HepG2 (cell line): ENCODE results near the gene SLC22A7. TPM values are rescaled to one million over a fixed set of nuclear protein-coding genes. Genes with fewer than 3 reads are reported as not detected.

Experiments used
- ATF7 ChIP-seq, 2 experiments: fragments of 450-650 bp in 1 of 2; sonication (generic) in 1 of 2; formaldehyde crosslinking in 1 of 2; IDR thresholded peaks; 2 replicates each; pipeline versions ENCODE4 v1.4.0 to v1.6.1; 2016 to 2020; ENCODE audit warnings: antibody characterized with exemption in 1 of 2, mild to moderate bottlenecking in 1 of 2, missing genetic modification reagents in 1 of 2
- CBX2 ChIP-seq, 2 experiments: fragments of 200-600 bp in 1 of 2; sonication (generic); formaldehyde crosslinking in 1 of 2; IDR thresholded peaks; 2 replicates each; pipeline versions ENCODE4 v1.7.0 to v1.8.1; 2018 to 2022; ENCODE audit warnings: low read depth in 2 of 2, low read length in 1 of 2, mild to moderate bottlenecking in 1 of 2, missing genetic modification reagents in 1 of 2
- CSRNP1 ChIP-seq: sonication (generic); formaldehyde crosslinking; IDR thresholded peaks from 2 replicates; pipeline ENCODE4 v1.8.1; 2023; ENCODE audit warnings: mild to moderate bottlenecking, missing genetic modification reagents
- CTCF ChIP-seq: sonication (generic); formaldehyde crosslinking; IDR thresholded peaks from 2 replicates; pipeline ENCODE4 v1.5.0; 2020; ENCODE audit warnings: mild to moderate bottlenecking, missing genetic modification reagents, moderate library complexity
- EEA1 ChIP-seq: sonication (generic); formaldehyde crosslinking; IDR thresholded peaks from 2 replicates; pipeline ENCODE4 v1.5.1; 2020; ENCODE audit warnings: mild to moderate bottlenecking, missing genetic modification reagents, borderline replicate concordance
- FOSL1 ChIP-seq: sonication (generic); formaldehyde crosslinking; IDR thresholded peaks from 2 replicates; pipeline ENCODE4 v1.9.0; 2021; ENCODE audit warnings: missing genetic modification reagents, borderline replicate concordance
- GLI4 ChIP-seq: sonication (generic); formaldehyde crosslinking; IDR thresholded peaks from 2 replicates; pipeline ENCODE4 v1.5.1; 2020; ENCODE audit warnings: missing genetic modification reagents, mild to moderate bottlenecking, moderate library complexity, borderline replicate concordance
- GPBP1L1 ChIP-seq: sonication (generic); formaldehyde crosslinking; IDR thresholded peaks from 2 replicates; pipeline ENCODE4 v1.5.0; 2020; ENCODE audit warnings: mild to moderate bottlenecking, missing genetic modification reagents
- GZF1 ChIP-seq: sonication (generic); formaldehyde crosslinking; IDR thresholded peaks from 2 replicates; pipeline ENCODE4 v1.5.1; 2020; ENCODE audit warnings: mild to moderate bottlenecking, missing genetic modification reagents
- JUN ChIP-seq: sonication (generic); formaldehyde crosslinking; IDR thresholded peaks from 2 replicates; pipeline ENCODE4 v1.4.0; 2020; ENCODE audit warnings: mild to moderate bottlenecking, missing genetic modification reagents
- KLF12 ChIP-seq: sonication (generic); formaldehyde crosslinking; IDR thresholded peaks from 2 replicates; pipeline ENCODE4 v1.4.0; 2020; ENCODE audit warnings: missing genetic modification reagents, borderline replicate concordance
- MYC ChIP-seq: sonication (generic); formaldehyde crosslinking; IDR thresholded peaks from 2 replicates; pipeline ENCODE4 v1.9.0; 2021; ENCODE audit warnings: missing genetic modification reagents, borderline replicate concordance
- PAF1 ChIP-seq: IDR thresholded peaks from 2 replicates; pipeline ENCODE4 v1.6.1; 2016; ENCODE audit warnings: missing genetic modification reagents, missing compliant biosample characterization
- PCBP1 ChIP-seq: fragments of 200-400 bp; formaldehyde crosslinking; IDR thresholded peaks from 2 replicates; pipeline ENCODE4 v1.6.1; 2017; ENCODE audit warnings: mild to moderate bottlenecking, low read depth, low read length, borderline replicate concordance
- RFX1 ChIP-seq: fragments of 450-650 bp; IDR thresholded peaks from 2 replicates; pipeline ENCODE4 v1.6.1; 2017
- RNF2 ChIP-seq: fragments of 450-650 bp; conservative IDR thresholded peaks from 2 replicates; pipeline ENCODE4 v1.6.1; 2016; ENCODE audit warnings: low read depth
- TRIM24 ChIP-seq: sonication (generic); formaldehyde crosslinking; IDR thresholded peaks from 2 replicates; pipeline ENCODE4 v1.8.0; 2022; ENCODE audit warnings: mild to moderate bottlenecking, missing genetic modification reagents
- ZBTB43 ChIP-seq: sonication (generic); formaldehyde crosslinking; conservative IDR thresholded peaks from 2 replicates; pipeline ENCODE4 v1.4.0; 2020; ENCODE audit warnings: missing genetic modification reagents
- ZIK1 ChIP-seq: sonication (generic); formaldehyde crosslinking; IDR thresholded peaks from 2 replicates; pipeline ENCODE4 v1.5.0; 2020; ENCODE audit warnings: mild to moderate bottlenecking, low read depth, missing genetic modification reagents, borderline replicate concordance
- ZNF337 ChIP-seq: sonication (generic); formaldehyde crosslinking; IDR thresholded peaks from 2 replicates; pipeline ENCODE4 v1.5.1; 2020; ENCODE audit warnings: missing genetic modification reagents, low read depth, mild to moderate bottlenecking, borderline replicate concordance
- ZSCAN5A ChIP-seq: sonication (generic); formaldehyde crosslinking; IDR thresholded peaks from 2 replicates; pipeline ENCODE4 v1.8.0; 2022; ENCODE audit warnings: mild to moderate bottlenecking, missing genetic modification reagents, borderline replicate concordance
- polyA plus RNA-seq, 8 experiments: library from polyadenylated mRNA; depleted of rRNA in 3 of 8; stranded (reverse) in 7 of 8; unstranded in 1 of 8; fragments of >200 nt; fragmentation: Illumina TruSeq in 4 of 8; extraction: Trizol in 4 of 8; gene quantifications; 2 replicates each; pipeline versions ENCODE4 v1.2.1 to v1.2.3, GENCODE V29; 2011 to 2016; ENCODE audit warnings: low read depth in 4 of 8, missing spikeins in 1 of 8, mixed read lengths in 1 of 8; ENCODE audit not compliant: insufficient read depth in 1 of 8
- total RNA-seq, 5 experiments: library from RNA; depleted of rRNA; stranded (reverse); fragments of >200 nt; fragmentation: Illumina TruSeq; extraction: Trizol; gene quantifications; 2 replicates each; pipeline ENCODE4 v1.2.3, GENCODE V29; 2016; ENCODE audit warnings: low read depth in 1 of 5

The SLC22A7 gene
- total and polyA plus RNA-seq, 2 of the 13 experiments (the other 11 are each of a cell fraction or from before 2014, with no cell fraction given) = 5.3 to 22.6 TPM

GRCh38 chr6:43267619-43268354 lies 30.3 kb upstream of the SLC22A7 start (continued):
- TF ChIP-seq PCBP1 = no peak
- TF ChIP-seq TRIM24 = peak; percentile 98
- peak; percentile 99; the same call in 1 of the 2 replicates for TF ChIP-seq ZSCAN5A
- peak; percentile 97 for TF ChIP-seq ZNF337 (CRISPR knock-in tag)
- TF ChIP-seq EEA1 (CRISPR knock-in tag) = 0 out of 2 replicates have a peak, but pooled peaks have one; percentile 90
- TF ChIP-seq JUN (CRISPR knock-in tag) = peak; percentile 92
- TF ChIP-seq CBX2 (IDR thresholded peaks at IDR 0.05; ENCODE audit: low read depth, low read length) = no peak
- peak; percentile 89 for TF ChIP-seq CBX2 (CRISPR knock-in tag; IDR thresholded peaks at IDR 0.05; ENCODE audit: low read depth)
- TF ChIP-seq KLF12 (CRISPR knock-in tag) = peak; percentile 93; the same call in 1 of the 2 replicates
- TF ChIP-seq FOSL1 = no peak; the same call in 1 of the 2 replicates
- peak; percentile 95 for TF ChIP-seq GZF1
- no peak for TF ChIP-seq PAF1
- TF ChIP-seq GPBP1L1 (CRISPR knock-in tag) = no peak
- peak; percentile 97 for TF ChIP-seq ZBTB43 (CRISPR knock-in tag)
- TF ChIP-seq RFX1 = no peak
- no peak for TF ChIP-seq ATF7 (IDR thresholded peaks at IDR 0.05)
- peak; percentile 95 for TF ChIP-seq ATF7 (CRISPR knock-in tag; IDR thresholded peaks at IDR 0.05)
- peak; percentile 91; the same call in 1 of the 2 replicates for TF ChIP-seq GLI4
- TF ChIP-seq ZIK1 (CRISPR knock-in tag) = peak; percentile 92
- peak; percentile 55 for TF ChIP-seq CTCF (CRISPR knock-in tag)
- TF ChIP-seq MYC (CRISPR knock-in tag) = peak; percentile 100
- TF ChIP-seq RNF2 = peak; percentile 78
- TF ChIP-seq CSRNP1 (CRISPR knock-in tag) = peak; percentile 99
